Uterus (tissue), 4 donors: ENCODE data around the gene PTEN. TPM values are rescaled to one million over a fixed set of nuclear protein-coding genes. Genes with fewer than 3 reads are reported as not detected.
"Not testable (repeated sequence)": the region's sequence is repeated elsewhere in the genome, so short reads cannot be mapped to it uniquely, and the experiment has no call there.

Experiments used
- DNase-seq, 2 donors: peaks; one replicate each; pipeline ENCODE4 v3.0.0-alpha.2; 2019 to 2020
- H3K27ac ChIP-seq, 2 donors: fragments of 200-600 bp; sonication (generic); 1 replicate in 1 of 2; 2 replicates in 1 of 2; pipeline ENCODE4 v1.5.1; 2016 to 2018
- H3K27me3 ChIP-seq, 2 donors: fragments of 200-600 bp; sonication (generic); one replicate each; pipeline ENCODE4 v1.5.1; 2018 to 2019; ENCODE audit warnings: control low read depth in 1 of 2
- H3K36me3 ChIP-seq, 2 donors: fragments of 200-600 bp; sonication (generic); one replicate each; pipeline ENCODE4 v1.5.1; 2019; ENCODE audit warnings: control low read depth in 1 of 2
- H3K4me1 ChIP-seq, 2 donors: fragments of 200-600 bp; sonication (generic); one replicate each; pipeline ENCODE4 v1.5.1; 2018 to 2019; ENCODE audit warnings: control low read depth in 1 of 2
- H3K4me3 ChIP-seq, 2 donors: fragments of 200-600 bp; sonication (generic); 1 replicate in 1 of 2; 2 replicates in 1 of 2; pipeline ENCODE4 v1.5.1; 2018 to 2019; ENCODE audit warnings: mild to moderate bottlenecking in 1 of 2
- H3K9me3 ChIP-seq, 2 donors: fragments of 200-600 bp; sonication (generic); one replicate each; pipeline ENCODE4 v1.5.1; 2019; ENCODE audit warnings: control low read depth in 1 of 2
- CTCF ChIP-seq, 4 experiments: fragments of 200-600 bp in 2 of 4; fragments of 450-650 bp in 2 of 4; sonication (generic) in 2 of 4; IDR thresholded peaks; one replicate each; pipeline ENCODE4 v1.5.1; 2016 to 2019; ENCODE audit warnings: antibody characterized with exemption in 4 of 4, mild to moderate bottlenecking in 2 of 4, moderate library complexity in 1 of 4
- POLR2A ChIP-seq, 2 donors: fragments of 450-650 bp; IDR thresholded peaks; one replicate each; pipeline ENCODE4 v1.6.1; 2016; ENCODE audit warnings: antibody characterized with exemption in 2 of 2, mild to moderate bottlenecking in 1 of 2, moderate library complexity in 1 of 2
- intact Hi-C: fragments of 100-400 bp; cut with DNase I; formaldehyde crosslinking; loops from one replicate; pipeline ENCODE4 v1.15.1; 2023; ENCODE audit warnings: low total_unique reads
- total RNA-seq, 4 donors: library from RNA; depleted of rRNA in 3 of 4; stranded (reverse); fragments of >200 nt in 3 of 4; gene quantifications; one replicate each; pipeline versions ENCODE4 v1.1.0 to v1.2.4, GENCODE V29; 2014 to 2023
- donor health status: DM: yes; HTN: yes; CAD: no.

Gene PTEN
- total RNA-seq, 4 donors from 2014 or later: 40.0 to 317 (median 189) TPM

DNA sequence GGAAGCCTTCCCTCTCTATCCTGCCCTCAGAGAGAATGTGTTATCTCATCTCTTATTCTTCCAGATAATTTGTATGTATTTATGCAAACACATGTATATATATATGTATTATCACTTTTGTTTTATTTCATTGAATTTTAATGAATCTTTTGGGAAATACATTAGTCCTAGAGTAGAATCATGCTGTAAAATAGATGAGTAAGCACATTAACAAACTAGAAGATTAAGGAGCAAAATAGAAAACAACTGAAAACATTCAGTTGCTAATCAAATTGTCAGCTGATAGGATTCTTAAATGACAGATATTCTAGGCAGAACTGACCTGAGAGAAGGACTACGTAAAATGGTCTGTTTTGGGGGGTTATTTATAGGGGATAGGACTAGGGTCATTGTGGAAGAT, 11.3 kb upstream of the PTEN start:
- no peaks in the 10 kb centered on the region for H3K36me3 ChIP-seq
- H3K27me3 ChIP-seq: no peaks in the 10 kb centered on the region
- DNase-seq: no peak
- no peak overlapping the region for H3K27ac ChIP-seq
- H3K9me3 ChIP-seq: no peaks in the 10 kb centered on the region
- TF ChIP-seq CTCF (IDR thresholded peaks at IDR 0.05) (no peak), POLR2A (IDR thresholded peaks at IDR 0.05) (no peak)
- intact Hi-C loops: loop anchor here (10.0 kb wide), 1 partner anchor 703 kb away; no protein-coding TSS in a partner anchor
- H3K4me1 ChIP-seq: no peaks in the 10 kb centered on the region
- H3K4me3 ChIP-seq: no peak overlapping the region

DNA sequence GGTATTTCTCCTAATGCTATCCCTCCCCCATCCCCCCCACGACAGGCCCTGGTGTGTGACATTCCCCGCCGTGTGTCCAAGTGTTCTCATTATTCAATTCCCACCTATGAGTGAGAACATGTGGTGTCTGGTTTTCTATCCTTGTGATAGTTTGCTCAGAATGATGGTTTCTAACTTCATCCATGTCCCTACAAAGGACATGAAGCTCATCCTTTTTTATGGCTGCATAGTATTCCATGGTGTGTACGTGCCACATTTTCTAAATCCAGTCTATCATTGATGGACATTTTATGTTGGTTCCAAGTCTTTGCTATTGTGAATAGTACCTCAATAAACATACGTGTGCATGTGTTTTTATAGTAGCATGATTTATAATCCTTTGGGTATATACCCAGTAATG, 8.2 kb upstream of the PTEN start:
- DNase-seq, H3K36me3 ChIP-seq, H3K27ac ChIP-seq, H3K27me3 ChIP-seq, H3K4me1 ChIP-seq, H3K9me3 ChIP-seq, H3K4me3 ChIP-seq: not testable (repeated sequence)
- intact Hi-C loops: loop anchor here (10.0 kb wide), 1 partner anchor 700 kb away; no protein-coding TSS in a partner anchor

GRCh38 chr10:87855665-87856064, 7.8 kb upstream of the PTEN start:
- not testable (repeated sequence) for H3K4me3 ChIP-seq, H3K27me3 ChIP-seq, H3K9me3 ChIP-seq, H3K4me1 ChIP-seq, H3K27ac ChIP-seq, H3K36me3 ChIP-seq, DNase-seq
- intact Hi-C loops: loop anchor here (10.0 kb wide), 1 partner anchor 699 kb away; no protein-coding TSS in a partner anchor

GRCh38 chr10:87860156-87860795, 3.1 kb upstream of the PTEN start:
- TF ChIP-seq CTCF (IDR thresholded peaks at IDR 0.05) (peak in 3 of 4 experiments; percentile 24 to 51 (median 45)), POLR2A (IDR thresholded peaks at IDR 0.05) (no peak)
- Histone ChIP-seq H3K9me3 (no peaks in the 10 kb centered on the region), H3K4me1 (no peaks in the 10 kb centered on the region), H3K36me3 (no peaks in the 10 kb centered on the region), H3K4me3 (no peak overlapping the region), H3K27ac (peak overlapping the region; percentile 98 to 100), H3K27me3 (no peaks in the 10 kb centered on the region)
- no peak for DNase-seq
- intact Hi-C loops: no loop called here

- no peaks in the 10 kb centered on the region for H3K27me3 ChIP-seq
- H3K4me3 ChIP-seq: no peak overlapping the region
- TF ChIP-seq CTCF (IDR thresholded peaks at IDR 0.05) (no peak), POLR2A (IDR thresholded peaks at IDR 0.05) (no peak)
- H3K9me3 ChIP-seq: no peaks in the 10 kb centered on the region
- intact Hi-C loops: no loop called here
- H3K27ac ChIP-seq: peak overlapping the region; percentile 98 to 100
- no peak for DNase-seq
- H3K36me3 ChIP-seq: no peaks in the 10 kb centered on the region
- H3K4me1 ChIP-seq: no peaks in the 10 kb centered on the region
Measured at GRCh38 chr10:87860816-87861403, 2.5 kb upstream of the PTEN start.

GRCh38 chr10:87861566-87861952, 1.9 kb upstream of the PTEN start:
- Histone ChIP-seq H3K27ac (peak overlapping the region; percentile 98 to 100), H3K9me3 (no peaks in the 10 kb centered on the region), H3K4me1 (no peaks in the 10 kb centered on the region), H3K27me3 (no peaks in the 10 kb centered on the region), H3K36me3 (no peaks in the 10 kb centered on the region), H3K4me3 (peak overlapping the region; percentile 81 to 96)
- TF ChIP-seq POLR2A (IDR thresholded peaks at IDR 0.05) (no peak), CTCF (IDR thresholded peaks at IDR 0.05) (peak in 3 of 4 experiments; percentile 7 to 10 (median 7))
- intact Hi-C loops: no loop called here
- DNase-seq: peak; percentile 82 to 87
